ENCODE data around the gene PDE1C.

PDE1C gene

DNA sequence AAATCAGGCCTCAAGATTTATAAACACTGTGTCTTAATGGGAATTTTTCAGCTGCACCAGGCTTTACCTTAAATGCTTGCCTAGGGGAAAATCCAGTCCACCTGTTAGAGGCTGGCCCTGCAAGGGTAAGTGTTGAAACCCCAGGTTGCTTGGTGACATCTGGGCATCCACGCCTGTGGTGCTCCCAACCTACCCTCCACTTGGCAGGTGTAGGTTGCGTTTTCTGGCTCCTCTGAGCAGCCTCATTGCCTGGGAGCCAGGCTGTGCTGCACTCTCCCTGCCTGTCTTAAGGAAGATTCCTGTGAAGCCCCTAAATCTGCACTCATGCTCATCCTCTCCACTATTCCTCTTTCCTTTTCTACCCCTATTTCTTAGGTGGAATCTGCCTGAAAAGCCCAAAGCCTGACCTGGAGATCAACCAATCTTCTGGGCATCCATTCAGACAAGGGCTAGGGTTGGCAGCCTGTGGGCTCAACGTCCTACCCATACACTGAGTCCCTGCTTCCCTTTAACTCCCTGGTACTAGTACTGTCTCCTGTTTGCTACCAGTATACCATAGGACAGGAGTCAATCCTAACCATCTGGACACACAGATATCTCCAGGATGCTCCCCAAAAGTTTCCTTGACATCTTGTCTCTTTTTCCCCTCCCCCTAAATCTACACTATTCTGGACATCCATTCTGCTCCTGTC lies 150.4 kb downstream of the PDE1C start:
- Histone ChIP-seq H3K4me3 (ENCODE audit: low read depth, low read length) (no peak overlapping the region), H3K79me2 (no peaks in the 10 kb centered on the region), H3K4me1 (no peaks in the 10 kb centered on the region), H3K36me3 (ENCODE audit: control insufficient read depth, insufficient read depth, low read length) (no peaks in the 10 kb centered on the region), H2AFZ (no peak overlapping the region), H3K27me3 (ENCODE audit: control insufficient read depth, insufficient read depth, low read length) (no peaks in the 10 kb centered on the region), H3K9me3 (ENCODE audit: control insufficient read depth, low read length) (no peaks in the 10 kb centered on the region), H3K27ac (no peak overlapping the region), H3K9ac (no peak overlapping the region), H3K4me2 (ENCODE audit: low read length) (no peak overlapping the region)
- TF ChIP-seq, protein P1, sequence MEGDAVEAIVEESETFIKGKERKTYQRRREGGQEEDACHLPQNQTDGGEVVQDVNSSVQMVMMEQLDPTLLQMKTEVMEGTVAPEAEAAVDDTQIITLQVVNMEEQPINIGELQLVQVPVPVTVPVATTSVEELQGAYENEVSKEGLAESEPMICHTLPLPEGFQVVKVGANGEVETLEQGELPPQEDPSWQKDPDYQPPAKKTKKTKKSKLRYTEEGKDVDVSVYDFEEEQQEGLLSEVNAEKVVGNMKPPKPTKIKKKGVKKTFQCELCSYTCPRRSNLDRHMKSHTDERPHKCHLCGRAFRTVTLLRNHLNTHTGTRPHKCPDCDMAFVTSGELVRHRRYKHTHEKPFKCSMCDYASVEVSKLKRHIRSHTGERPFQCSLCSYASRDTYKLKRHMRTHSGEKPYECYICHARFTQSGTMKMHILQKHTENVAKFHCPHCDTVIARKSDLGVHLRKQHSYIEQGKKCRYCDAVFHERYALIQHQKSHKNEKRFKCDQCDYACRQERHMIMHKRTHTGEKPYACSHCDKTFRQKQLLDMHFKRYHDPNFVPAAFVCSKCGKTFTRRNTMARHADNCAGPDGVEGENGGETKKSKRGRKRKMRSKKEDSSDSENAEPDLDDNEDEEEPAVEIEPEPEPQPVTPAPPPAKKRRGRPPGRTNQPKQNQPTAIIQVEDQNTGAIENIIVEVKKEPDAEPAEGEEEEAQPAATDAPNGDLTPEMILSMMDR (IDR thresholded peaks at IDR 0.05) = no peak

DNA sequence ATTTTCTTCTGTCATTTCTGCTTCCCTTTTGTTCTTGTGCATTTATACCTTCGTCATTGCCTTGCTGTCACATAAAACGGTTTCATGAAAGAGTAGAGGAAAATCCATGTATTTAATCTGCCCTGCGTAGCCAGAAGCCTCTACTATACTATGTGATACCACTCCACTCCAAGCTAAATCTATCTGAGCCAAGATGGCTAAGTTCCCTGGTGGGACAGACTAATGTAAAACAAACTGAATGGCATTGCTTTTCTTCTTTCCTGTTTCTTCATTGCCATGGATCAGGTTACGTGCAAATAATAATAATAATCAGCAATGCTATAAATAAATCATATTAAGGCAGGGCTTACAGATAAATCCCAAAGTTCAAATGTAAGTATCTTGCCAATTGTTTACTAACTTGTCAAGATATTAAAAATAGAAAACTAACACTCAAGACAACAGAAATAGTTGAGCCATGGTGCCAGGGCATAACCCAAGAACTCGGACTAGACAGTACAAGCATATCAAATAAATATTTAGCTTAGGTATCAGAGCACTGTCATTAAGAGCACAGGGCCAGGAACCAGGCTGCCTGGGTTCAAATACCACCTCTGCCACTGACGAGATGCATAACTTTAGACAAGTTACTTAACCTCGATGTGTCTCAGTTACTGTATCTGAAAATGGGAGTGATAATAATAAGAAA lies 151.4 kb downstream of the PDE1C start:
- H3K27me3 ChIP-seq (ENCODE audit: control insufficient read depth, insufficient read depth, low read length) = no peaks in the 10 kb centered on the region
- TF ChIP-seq, protein P1 (IDR thresholded peaks at IDR 0.05) = no peak
- H3K9me3 ChIP-seq (ENCODE audit: control insufficient read depth, low read length) = no peaks in the 10 kb centered on the region
- no peaks in the 10 kb centered on the region for H3K4me1 ChIP-seq
- H3K36me3 ChIP-seq (ENCODE audit: control insufficient read depth, insufficient read depth, low read length) = no peaks in the 10 kb centered on the region
- no peak overlapping the region for H3K27ac ChIP-seq
- no peak overlapping the region for H2AFZ ChIP-seq
- H3K9ac ChIP-seq = no peak overlapping the region
- no peak overlapping the region for H3K4me3 ChIP-seq (ENCODE audit: low read depth, low read length)
- H3K79me2 ChIP-seq = no peaks in the 10 kb centered on the region
- no peak overlapping the region for H3K4me2 ChIP-seq (ENCODE audit: low read length)

DNA sequence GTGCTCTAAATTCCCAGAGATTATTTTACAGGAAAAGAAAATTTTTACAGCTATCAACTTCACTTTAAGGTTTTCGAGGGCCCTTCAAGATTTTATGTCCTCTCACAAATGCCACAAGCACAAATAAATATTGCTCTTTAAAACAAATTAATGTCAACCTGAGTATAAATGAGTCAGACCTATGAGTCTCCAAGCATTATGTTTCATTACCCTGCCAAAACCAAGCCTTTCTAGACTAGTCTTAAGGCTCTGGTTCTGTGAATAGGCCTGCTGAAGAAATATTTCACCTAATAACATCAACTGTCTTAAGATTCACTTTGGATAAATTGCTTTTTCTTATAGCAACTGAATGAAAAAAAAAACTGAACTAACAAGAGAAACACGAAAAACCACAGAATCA lies 153.0 kb downstream of the PDE1C start:
- H2AFZ ChIP-seq = no peak overlapping the region
- no peaks in the 10 kb centered on the region for H3K9me3 ChIP-seq (ENCODE audit: control insufficient read depth, low read length)
- no peak overlapping the region for H3K4me2 ChIP-seq (ENCODE audit: low read length)
- no peaks in the 10 kb centered on the region for H3K36me3 ChIP-seq (ENCODE audit: control insufficient read depth, insufficient read depth, low read length)
- H3K4me1 ChIP-seq = no peaks in the 10 kb centered on the region
- H3K9ac ChIP-seq = no peak overlapping the region
- no peaks in the 10 kb centered on the region for H3K79me2 ChIP-seq
- no peaks in the 10 kb centered on the region for H3K27me3 ChIP-seq (ENCODE audit: control insufficient read depth, insufficient read depth, low read length)
- no peak overlapping the region for H3K4me3 ChIP-seq (ENCODE audit: low read depth, low read length)
- TF ChIP-seq, protein P1 (IDR thresholded peaks at IDR 0.05) = no peak
- H3K27ac ChIP-seq = no peak overlapping the region

DNA sequence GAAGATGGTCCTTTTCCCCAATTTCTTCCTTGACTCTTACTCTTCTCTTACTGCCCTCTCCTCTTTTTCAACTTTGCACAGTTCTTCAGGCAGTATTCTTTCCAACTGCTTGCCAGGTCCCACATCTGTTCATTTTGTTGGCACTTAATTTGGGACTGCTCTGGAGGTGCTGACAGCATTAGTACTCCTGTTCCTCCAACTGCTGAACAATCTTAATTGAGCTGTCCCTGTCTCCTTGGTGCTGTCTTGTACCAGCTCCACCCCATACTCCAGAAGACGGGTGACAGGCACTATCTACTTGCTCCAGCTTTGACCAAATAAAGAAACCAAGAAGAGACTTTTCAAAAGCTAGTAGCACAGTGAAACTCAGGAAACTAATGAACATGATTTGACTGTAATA lies 160.0 kb downstream of the PDE1C start:
- Histone ChIP-seq H3K9me3 (ENCODE audit: control insufficient read depth, low read length) (no peaks in the 10 kb centered on the region), H3K4me3 (ENCODE audit: low read depth, low read length) (no peak overlapping the region), H3K4me1 (no peaks in the 10 kb centered on the region), H3K79me2 (no peaks in the 10 kb centered on the region), H2AFZ (no peak overlapping the region), H3K4me2 (ENCODE audit: low read length) (no peak overlapping the region), H3K27ac (no peak overlapping the region), H3K36me3 (ENCODE audit: control insufficient read depth, insufficient read depth, low read length) (no peaks in the 10 kb centered on the region), H3K27me3 (ENCODE audit: control insufficient read depth, insufficient read depth, low read length) (no peaks in the 10 kb centered on the region), H3K9ac (no peak overlapping the region)
- TF ChIP-seq, protein P1 (IDR thresholded peaks at IDR 0.05) = no peak
